ENCODE results near the gene ATXN7L1. TPM values are rescaled to one million over a fixed set of nuclear protein-coding genes. Genes with fewer than 3 reads are reported as not detected.

Gene ATXN7L1
- total and polyA plus RNA-seq, 2 of the 8 experiments (the other 6 are each of a cell fraction or from before 2014, with no cell fraction given), result 14.3 to 34.0 TPM

GRCh38 chr7:105721571-105722104 lies 154.8 kb downstream of the ATXN7L1 start:
- no peak overlapping the region for H2AFZ ChIP-seq (ENCODE audit: low read length)
- no peaks in the 10 kb centered on the region for H4K20me1 ChIP-seq (replicated peaks in 1 of 2; ENCODE audit: control insufficient read depth in 1 of 2, insufficient read depth in 2 of 2, low read length in 2 of 2)
- POLR2A ChIA-PET (ENCODE audit: partially characterized antibody), result interaction anchor here (1.7 kb wide), 1 partner anchor 10 kb away, joined by 4 read pairs; no protein-coding TSS in a partner anchor
- peak overlapping the region; percentile 2; the same call in 1 of the 2 replicates for H2AK5ac ChIP-seq (ENCODE audit: low read depth, low read length)
- no peaks in the 10 kb centered on the region for H3K36me3 ChIP-seq (ENCODE audit: control insufficient read depth in 2 of 4, insufficient read depth in 4 of 4, low read length in 3 of 4)
- H3K27ac ChIP-seq (ENCODE audit: low read depth, low read length), result no peak overlapping the region
- no peak overlapping the region for H4K5ac ChIP-seq (ENCODE audit: insufficient read length, low read depth, low read length)
- H3K56ac ChIP-seq (replicated peaks; ENCODE audit: insufficient read length, low read depth, low read length), result no peak overlapping the region
- no peak overlapping the region; the same call in 1 of the 2 replicates for H3K18ac ChIP-seq (ENCODE audit: extremely low read depth, low read length)
- no peak overlapping the region for H2BK15ac ChIP-seq (ENCODE audit: low read length)
- no peak overlapping the region for H4K91ac ChIP-seq (replicated peaks; ENCODE audit: insufficient read length, low read length)
- TF ChIP-seq POU5F1 (IDR thresholded peaks at IDR 0.05; ENCODE audit: low read depth, low read length), result 0 out of 2 replicates have a peak, but pooled peaks have one; percentile 26
- no peak for TF ChIP-seq USF2 (IDR thresholded peaks at IDR 0.05; ENCODE audit: low read length)
- TF ChIP-seq HDAC6 (IDR thresholded peaks at IDR 0.05; ENCODE audit: low read depth, low read length), result no peak
- TF ChIP-seq RXRA (IDR thresholded peaks at IDR 0.05; ENCODE audit: insufficient read depth, low read depth, low read length), result no peak
- no peak for TF ChIP-seq ASH2L (IDR thresholded peaks at IDR 0.05; ENCODE audit: low read length)
- no peak for TF ChIP-seq TAF1 (IDR thresholded peaks at IDR 0.05; ENCODE audit: low read depth, low read length)
- TF ChIP-seq RAD21 (IDR thresholded peaks at IDR 0.05 in 1 of 2, conservative IDR thresholded peaks at IDR 0.05 in 1 of 2; ENCODE audit: low read depth in 2 of 2, low read length in 2 of 2), result peak in 1 of 2 experiments; percentile 21; a peak in 1 of 4 replicates
- TF ChIP-seq SIRT6 (IDR thresholded peaks at IDR 0.05; ENCODE audit: low read length), result no peak
- H3K4me1 ChIP-seq (replicated peaks in 1 of 4; ENCODE audit: control insufficient read depth in 3 of 4, insufficient read depth in 4 of 4, low read length in 3 of 4), result peaks cover 15 to 23% (median 17%) of the 10 kb centered on the region in 4 experiments
- peak overlapping the region in 1 of 4 experiments; percentile 18; a peak in 1 of 7 replicates for H3K9ac ChIP-seq (replicated peaks in 1 of 4; ENCODE audit: extremely low read depth in 1 of 4, low read depth in 3 of 4, low read length in 3 of 4)
- H3K9me3 ChIP-seq (ENCODE audit: insufficient read depth in 2 of 2, low read depth in 1 of 2, low read length in 1 of 2), result no peaks in the 10 kb centered on the region
- no peaks in the 10 kb centered on the region for H3K79me2 ChIP-seq (ENCODE audit: control insufficient read depth in 1 of 2, insufficient read depth in 2 of 2, low read length in 2 of 2)
- no peak overlapping the region for H2BK20ac ChIP-seq (ENCODE audit: low read length)
- no peak overlapping the region for H2BK12ac ChIP-seq (ENCODE audit: low read depth, low read length)
- no peak overlapping the region for H3K23ac ChIP-seq (ENCODE audit: insufficient read length)
- H3K4me2 ChIP-seq (ENCODE audit: insufficient read depth in 1 of 2, low read depth in 2 of 2, low read length in 2 of 2), result peak overlapping the region; percentile 21 to 22; a peak in 2 of 4 replicates
- no peak overlapping the region for H2BK5ac ChIP-seq (ENCODE audit: low read depth, low read length)
- WGBS, 2 experiments (ENCODE audit: extremely low coverage in 1 of 2, insufficient coverage in 1 of 2, insufficient read length in 1 of 2, insufficient replicate concordance in 2 of 2, low coverage in 1 of 2, low lambda C conversion rate in 2 of 2, missing lambda C conversion rate in 1 of 2), result 78% methylated on average over 5 of the region's 5 CpGs; no CpG with 5 or more reads in 1 of the 2 experiments
- DNase-seq (ENCODE audit: low read depth in 1 of 2, low spot score in 2 of 2), result peak in 1 of 2 experiments; percentile 19
- CTCF ChIA-PET (ENCODE audit: partially characterized antibody), result interaction anchor here (1.0 to 2.6 kb wide), 12 partner anchors 13 to 321 kb away, joined by 3 to 10 read pairs (median 4); no protein-coding TSS in a partner anchor
- H3K79me1 ChIP-seq (ENCODE audit: low read depth, low read length), result no peaks in the 10 kb centered on the region; the same call in 1 of the 2 replicates
- FAIRE-seq, result no peak
- H2BK120ac ChIP-seq (replicated peaks; ENCODE audit: low read depth, low read length), result peak overlapping the region; percentile 34
- H3K14ac ChIP-seq (ENCODE audit: insufficient read length), result no peak overlapping the region
- no peak overlapping the region for H4K8ac ChIP-seq (ENCODE audit: extremely low read depth, insufficient read depth, low read length)
- H3K27me3 ChIP-seq (replicated peaks in 1 of 4; ENCODE audit: control insufficient read depth in 3 of 4, extremely low read depth in 1 of 4, insufficient read depth in 3 of 4, low read length in 3 of 4), result no peaks in the 10 kb centered on the region
- H3K23me2 ChIP-seq (ENCODE audit: low read depth, low read length), result no peaks in the 10 kb centered on the region
- H3K4me3 ChIP-seq (ENCODE audit: extremely low read depth in 1 of 4, insufficient read depth in 2 of 4, low read depth in 3 of 4, low read length in 4 of 4), result no peak overlapping the region
- peak overlapping the region; percentile 27 for H3K4ac ChIP-seq (replicated peaks; ENCODE audit: insufficient read length, low read depth, low read length)

All from H1 (cell line).